HG03342 (cell line): ENCODE results near the gene FGD5.
"Not testable (repeated sequence)": the region's sequence is repeated elsewhere in the genome, so short reads cannot be mapped to it uniquely, and the experiment has no call there.

ENCODE experiments used
- ATAC-seq: cut with Tn5 transposase; IDR thresholded peaks from one replicate; pipeline ENCODE4 v1.9.1; 2021; ENCODE audit warnings: mild to moderate bottlenecking, moderate library complexity; ENCODE audit not compliant: unreplicated experiment

FGD5 gene

GRCh38 chr3:14804835-14805780 is 13.7 kb upstream of the FGD5 start:
- no peak for ATAC-seq

- no peak for ATAC-seq
These were observed 12.7 kb upstream of the FGD5 start for GRCh38 chr3:14805961-14806537.

GRCh38 chr3:14806641-14807263 is 12.0 kb upstream of the FGD5 start:
- ATAC-seq: no peak

- no peak for ATAC-seq
These were observed 10.7 kb upstream of the FGD5 start for GRCh38 chr3:14808025-14808424.

GRCh38 chr3:14808502-14809266 is 10.1 kb upstream of the FGD5 start:
- ATAC-seq: no peak

GRCh38 chr3:14809611-14810010 is 9.2 kb upstream of the FGD5 start:
- ATAC-seq: not testable (repeated sequence)

- no peak for ATAC-seq
These were observed 8.5 kb upstream of the FGD5 start for GRCh38 chr3:14810070-14810791.

GRCh38 chr3:14810801-14811661 is 7.7 kb upstream of the FGD5 start:
- no peak for ATAC-seq

GRCh38 chr3:14811684-14812083 is 7.1 kb upstream of the FGD5 start:
- ATAC-seq: no peak

GRCh38 chr3:14812196-14812790 is 6.5 kb upstream of the FGD5 start:
- no peak for ATAC-seq

- no peak for ATAC-seq
These were observed 4.3 kb upstream of the FGD5 start for GRCh38 chr3:14814411-14814871.

GRCh38 chr3:14816359-14816758 is 2.4 kb upstream of the FGD5 start:
- no peak for ATAC-seq

- ATAC-seq: no peak
These were observed 909 bp downstream of the FGD5 start for GRCh38 chr3:14819671-14820070.

GRCh38 chr3:14820156-14820555 is 1.4 kb downstream of the FGD5 start:
- ATAC-seq: no peak

- ATAC-seq: no peak
These were observed 2.4 kb downstream of the FGD5 start for GRCh38 chr3:14821151-14821550.

- ATAC-seq: no peak
These were observed 3.4 kb downstream of the FGD5 start for GRCh38 chr3:14822134-14822533.

- no peak for ATAC-seq
These were observed 4.1 kb downstream of the FGD5 start for GRCh38 chr3:14822670-14823390.

- ATAC-seq: no peak
These were observed 4.6 kb downstream of the FGD5 start for GRCh38 chr3:14823393-14823792.
